ENCODE data around the gene DNAJC3.

DNAJC3 gene

DNA sequence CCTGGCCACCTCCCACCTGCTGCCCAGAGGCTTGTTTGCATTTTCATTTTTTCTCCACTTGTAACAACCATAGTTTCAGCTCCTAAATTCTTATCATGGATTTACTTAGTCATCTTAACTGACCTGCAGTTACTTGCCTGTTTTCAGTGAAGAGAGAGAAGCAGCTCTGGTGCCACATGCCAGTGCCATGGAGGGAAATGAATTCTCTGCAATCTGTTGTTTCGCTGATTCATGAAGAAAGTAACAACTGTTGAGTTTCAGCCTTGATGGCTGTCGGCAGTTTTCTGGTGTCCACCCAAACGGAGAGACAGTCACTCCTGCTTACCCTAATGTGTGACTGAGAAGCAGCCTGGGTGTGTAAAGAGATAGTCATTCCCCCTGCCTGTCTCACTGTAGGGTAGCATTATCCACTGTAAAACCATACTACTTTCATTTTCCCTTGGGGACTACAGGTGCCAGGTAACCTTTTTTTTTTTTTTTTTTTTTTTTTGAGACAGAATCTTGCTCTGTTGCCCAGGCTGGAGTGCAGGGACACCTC, 116.1 kb downstream of the DNAJC3 start:
- Histone ChIP-seq H3K9me3 (replicated peaks in 1 of 2; ENCODE audit: control insufficient read depth in 2 of 2, insufficient read depth in 1 of 2, low read depth in 1 of 2, low read length in 2 of 2) (peaks cover 2 to 7% of the 10 kb centered on the region in 2 donors), H3K4me2 (ENCODE audit: insufficient read depth, low read length, poor library complexity, severe bottlenecking) (no peak overlapping the region), H2AK5ac (ENCODE audit: low read depth, low read length) (no peak overlapping the region), H4K91ac (ENCODE audit: low read depth, low read length, poor library complexity) (no peak overlapping the region), H3K36me3 (replicated peaks in 1 of 2; ENCODE audit: control insufficient read depth in 2 of 2, insufficient read depth in 2 of 2, low read length in 2 of 2) (peaks cover 5 to 72% of the 10 kb centered on the region in 2 donors), H2BK15ac (ENCODE audit: low read length) (no peak overlapping the region), H2BK120ac (ENCODE audit: low read depth, low read length) (no peak overlapping the region), H3K9ac (ENCODE audit: low read depth, low read length, poor library complexity) (no peak overlapping the region), H4K8ac (ENCODE audit: low read depth, low read length) (no peak overlapping the region), H3K4me3 (ENCODE audit: low read length in 2 of 2) (no peak overlapping the region), H3K23ac (ENCODE audit: low read depth, low read length, poor library complexity) (no peak overlapping the region), H2AFZ (ENCODE audit: low read length) (no peak overlapping the region), H3K18ac (ENCODE audit: low read length) (no peak overlapping the region), H3K79me1 (ENCODE audit: low read depth, low read length) (no peaks in the 10 kb centered on the region), H3K4ac (ENCODE audit: low read length) (no peak overlapping the region), H3K4me1 (ENCODE audit: control insufficient read depth in 2 of 2, insufficient read depth in 1 of 2, low read depth in 1 of 2, low read length in 2 of 2) (no peaks in the 10 kb centered on the region), H2BK5ac (ENCODE audit: low read length) (no peak overlapping the region), H3K27ac (replicated peaks; ENCODE audit: low read length) (no peak overlapping the region), H2BK12ac (ENCODE audit: low read length) (no peak overlapping the region), H3K27me3 (ENCODE audit: control insufficient read depth in 3 of 3, insufficient read depth in 3 of 3, low read depth in 1 of 3, low read length in 3 of 3) (no peaks in the 10 kb centered on the region), H3K14ac (ENCODE audit: low read length) (no peak overlapping the region)
- no CpG with 5 or more reads among the region's 3 CpGs for WGBS, 2 donors (ENCODE audit: extremely low coverage in 2 of 2, insufficient read length in 2 of 2, insufficient replicate concordance in 1 of 2)
- DNase-seq (ENCODE audit: low spot score), result no peak

DNA sequence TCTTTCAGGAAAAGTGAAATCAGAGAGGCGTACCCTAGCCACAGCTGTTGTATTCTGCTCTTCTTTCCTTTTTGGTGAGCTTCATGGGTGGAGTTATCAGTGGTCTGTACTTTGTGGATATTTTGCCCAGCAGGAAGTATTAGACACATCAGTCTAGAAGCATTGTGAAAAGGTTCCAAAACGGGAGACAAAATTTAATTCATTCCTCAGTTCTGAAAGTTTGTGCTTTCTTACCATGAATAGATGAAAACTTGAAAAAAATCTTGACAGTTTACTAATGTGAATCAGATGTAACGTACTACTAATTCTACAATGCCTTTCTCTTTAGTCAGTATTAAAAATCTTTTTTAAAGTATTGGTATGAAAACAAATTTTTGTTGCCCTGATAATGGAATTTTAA, 116.8 kb downstream of the DNAJC3 start:
- no peak for DNase-seq (ENCODE audit: low spot score)
- no CpG with 5 or more reads among the region's 3 CpGs for WGBS, 2 donors (ENCODE audit: extremely low coverage in 2 of 2, insufficient read length in 2 of 2, insufficient replicate concordance in 1 of 2)
- no peaks in the 10 kb centered on the region for H3K27me3 ChIP-seq (ENCODE audit: control insufficient read depth in 3 of 3, insufficient read depth in 3 of 3, low read depth in 1 of 3, low read length in 3 of 3)
- no peak overlapping the region for H2AK5ac ChIP-seq (ENCODE audit: low read depth, low read length)
- H2BK5ac ChIP-seq (ENCODE audit: low read length), result no peak overlapping the region
- no peak overlapping the region for H4K8ac ChIP-seq (ENCODE audit: low read depth, low read length)
- no peak overlapping the region for H3K14ac ChIP-seq (ENCODE audit: low read length)
- H4K91ac ChIP-seq (ENCODE audit: low read depth, low read length, poor library complexity), result no peak overlapping the region
- no peak overlapping the region for H2BK12ac ChIP-seq (ENCODE audit: low read length)
- H3K9ac ChIP-seq (ENCODE audit: low read depth, low read length, poor library complexity), result no peak overlapping the region
- H3K4ac ChIP-seq (ENCODE audit: low read length), result no peak overlapping the region
- no peaks in the 10 kb centered on the region for H3K79me1 ChIP-seq (ENCODE audit: low read depth, low read length)
- no peak overlapping the region for H2AFZ ChIP-seq (ENCODE audit: low read length)
- H3K4me1 ChIP-seq (ENCODE audit: control insufficient read depth in 2 of 2, insufficient read depth in 1 of 2, low read depth in 1 of 2, low read length in 2 of 2), result no peaks in the 10 kb centered on the region
- H2BK120ac ChIP-seq (ENCODE audit: low read depth, low read length), result no peak overlapping the region
- no peak overlapping the region for H2BK15ac ChIP-seq (ENCODE audit: low read length)
- H3K18ac ChIP-seq (ENCODE audit: low read length), result no peak overlapping the region
- H3K4me2 ChIP-seq (ENCODE audit: insufficient read depth, low read length, poor library complexity, severe bottlenecking), result no peak overlapping the region
- H3K27ac ChIP-seq (replicated peaks; ENCODE audit: low read length), result no peak overlapping the region
- H3K9me3 ChIP-seq (replicated peaks in 1 of 2; ENCODE audit: control insufficient read depth in 2 of 2, insufficient read depth in 1 of 2, low read depth in 1 of 2, low read length in 2 of 2), result peaks cover 2 to 7% of the 10 kb centered on the region in 2 donors
- H3K23ac ChIP-seq (ENCODE audit: low read depth, low read length, poor library complexity), result no peak overlapping the region
- H3K36me3 ChIP-seq (replicated peaks in 1 of 2; ENCODE audit: control insufficient read depth in 2 of 2, insufficient read depth in 2 of 2, low read length in 2 of 2), result peaks cover 5 to 71% of the 10 kb centered on the region in 2 donors
- no peak overlapping the region for H3K4me3 ChIP-seq (ENCODE audit: low read length in 2 of 2)

GRCh38 chr13:95797016-95797415, 120.1 kb downstream of the DNAJC3 start:
- Histone ChIP-seq H3K14ac (ENCODE audit: low read length) (no peak overlapping the region), H2AFZ (ENCODE audit: low read length) (no peak overlapping the region), H2BK12ac (ENCODE audit: low read length) (no peak overlapping the region), H4K8ac (ENCODE audit: low read depth, low read length) (no peak overlapping the region), H3K9me3 (replicated peaks in 1 of 2; ENCODE audit: control insufficient read depth in 2 of 2, insufficient read depth in 1 of 2, low read depth in 1 of 2, low read length in 2 of 2) (no peaks in the 10 kb centered on the region), H4K91ac (ENCODE audit: low read depth, low read length, poor library complexity) (no peak overlapping the region), H3K4me1 (ENCODE audit: control insufficient read depth in 2 of 2, insufficient read depth in 1 of 2, low read depth in 1 of 2, low read length in 2 of 2) (no peaks in the 10 kb centered on the region), H3K27ac (replicated peaks; ENCODE audit: low read length) (no peak overlapping the region), H2BK15ac (ENCODE audit: low read length) (no peak overlapping the region), H3K36me3 (replicated peaks in 1 of 2; ENCODE audit: control insufficient read depth in 2 of 2, insufficient read depth in 2 of 2, low read length in 2 of 2) (peaks cover 2 to 48% of the 10 kb centered on the region in 2 donors), H3K18ac (ENCODE audit: low read length) (no peak overlapping the region), H2BK120ac (ENCODE audit: low read depth, low read length) (no peak overlapping the region), H3K4ac (ENCODE audit: low read length) (no peak overlapping the region), H3K9ac (ENCODE audit: low read depth, low read length, poor library complexity) (no peak overlapping the region), H3K27me3 (ENCODE audit: control insufficient read depth in 3 of 3, insufficient read depth in 3 of 3, low read depth in 1 of 3, low read length in 3 of 3) (no peaks in the 10 kb centered on the region), H3K79me1 (ENCODE audit: low read depth, low read length) (no peaks in the 10 kb centered on the region), H2BK5ac (ENCODE audit: low read length) (no peak overlapping the region), H2AK5ac (ENCODE audit: low read depth, low read length) (no peak overlapping the region), H3K23ac (ENCODE audit: low read depth, low read length, poor library complexity) (no peak overlapping the region), H3K4me3 (ENCODE audit: low read length in 2 of 2) (no peak overlapping the region), H3K4me2 (ENCODE audit: insufficient read depth, low read length, poor library complexity, severe bottlenecking) (no peak overlapping the region)
- no peak for DNase-seq (ENCODE audit: low spot score)
- no CpG with 5 or more reads among the region's 2 CpGs for WGBS, 2 donors (ENCODE audit: extremely low coverage in 2 of 2, insufficient read length in 2 of 2, insufficient replicate concordance in 1 of 2)

GRCh38 chr13:95800436-95800835, 123.5 kb downstream of the DNAJC3 start:
- Histone ChIP-seq H4K8ac (ENCODE audit: low read depth, low read length) (no peak overlapping the region), H3K36me3 (replicated peaks in 1 of 2; ENCODE audit: control insufficient read depth in 2 of 2, insufficient read depth in 2 of 2, low read length in 2 of 2) (peaks cover 0 to 25% of the 10 kb centered on the region in 2 donors), H2BK120ac (ENCODE audit: low read depth, low read length) (no peak overlapping the region), H3K27ac (replicated peaks; ENCODE audit: low read length) (no peak overlapping the region), H2BK15ac (ENCODE audit: low read length) (no peak overlapping the region), H3K14ac (ENCODE audit: low read length) (no peak overlapping the region), H3K27me3 (ENCODE audit: control insufficient read depth in 3 of 3, insufficient read depth in 3 of 3, low read depth in 1 of 3, low read length in 3 of 3) (no peaks in the 10 kb centered on the region), H3K23ac (ENCODE audit: low read depth, low read length, poor library complexity) (no peak overlapping the region), H3K4ac (ENCODE audit: low read length) (no peak overlapping the region), H3K4me3 (ENCODE audit: low read length in 2 of 2) (no peak overlapping the region), H4K91ac (ENCODE audit: low read depth, low read length, poor library complexity) (no peak overlapping the region), H2AK5ac (ENCODE audit: low read depth, low read length) (no peak overlapping the region), H3K9ac (ENCODE audit: low read depth, low read length, poor library complexity) (no peak overlapping the region), H3K79me1 (ENCODE audit: low read depth, low read length) (no peaks in the 10 kb centered on the region), H3K9me3 (replicated peaks in 1 of 2; ENCODE audit: control insufficient read depth in 2 of 2, insufficient read depth in 1 of 2, low read depth in 1 of 2, low read length in 2 of 2) (peaks cover 0 to 3% of the 10 kb centered on the region in 2 donors), H2BK12ac (ENCODE audit: low read length) (no peak overlapping the region), H3K4me2 (ENCODE audit: insufficient read depth, low read length, poor library complexity, severe bottlenecking) (no peak overlapping the region), H2BK5ac (ENCODE audit: low read length) (no peak overlapping the region), H3K18ac (ENCODE audit: low read length) (no peak overlapping the region), H3K4me1 (ENCODE audit: control insufficient read depth in 2 of 2, insufficient read depth in 1 of 2, low read depth in 1 of 2, low read length in 2 of 2) (no peaks in the 10 kb centered on the region), H2AFZ (ENCODE audit: low read length) (no peak overlapping the region)
- whole genome bisulfite sequencing, 2 donors (ENCODE audit: extremely low coverage in 2 of 2, insufficient read length in 2 of 2, insufficient replicate concordance in 1 of 2), result no CpG with 5 or more reads among the region's 1 CpG
- no peak for DNase-seq (ENCODE audit: low spot score)

Data from neuronal stem cell (in vitro differentiated cells).